GM21515 (cell line): ENCODE results near the gene RCC2.
"Not testable (repeated sequence)": the region's sequence is repeated elsewhere in the genome, so short reads cannot be mapped to it uniquely, and the experiment has no call there.

Source experiments
- ATAC-seq: cut with Tn5 transposase; IDR thresholded peaks from one replicate; pipeline ENCODE4 v1.9.1; 2021; ENCODE audit not compliant: unreplicated experiment

The RCC2 gene

DNA sequence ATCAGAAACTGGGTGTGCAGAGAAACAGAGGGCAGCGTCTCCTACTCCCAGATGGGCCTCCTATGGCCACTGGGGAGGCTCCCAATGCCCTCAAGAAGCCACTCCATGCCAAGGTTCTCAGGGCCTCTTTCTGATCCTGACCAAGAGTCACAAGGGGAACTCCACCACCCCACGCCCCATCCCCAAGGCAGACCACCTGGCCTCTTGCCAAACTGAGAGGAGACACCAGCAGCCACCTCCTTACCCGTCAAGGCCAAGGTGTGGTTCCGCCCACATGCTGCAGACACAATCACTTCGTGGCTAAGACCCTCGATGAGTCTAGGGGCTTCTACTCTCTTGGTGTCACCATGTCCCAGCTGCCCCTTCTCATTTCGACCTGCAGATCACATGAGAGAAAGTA, 17.0 kb downstream of the RCC2 start:
- ATAC-seq = no peak

DNA sequence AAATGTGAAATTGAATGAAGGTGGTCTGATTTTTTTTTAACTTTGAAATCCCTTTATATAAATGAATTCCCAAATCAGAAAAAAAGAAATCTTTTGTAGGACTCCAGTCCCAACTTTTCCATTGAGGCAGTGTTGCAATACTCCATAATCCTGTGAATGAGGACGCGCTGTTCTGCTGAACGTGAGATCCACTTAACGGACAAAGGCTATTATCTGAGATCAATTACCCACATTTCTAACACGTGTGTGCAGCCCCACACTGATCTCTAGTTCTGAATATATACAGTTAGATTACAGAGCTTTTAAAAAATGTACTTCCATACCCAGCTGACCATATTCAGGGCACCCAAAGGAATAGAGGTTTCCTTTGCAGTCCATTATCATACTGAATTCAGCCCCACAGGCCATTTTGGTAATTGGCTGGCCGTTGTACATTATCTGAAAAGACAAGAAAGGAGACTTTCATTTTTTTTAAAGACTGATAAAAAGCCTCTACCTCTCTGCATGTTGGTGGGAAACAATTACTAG, 19.0 kb downstream of the RCC2 start:
- no peak for ATAC-seq

DNA sequence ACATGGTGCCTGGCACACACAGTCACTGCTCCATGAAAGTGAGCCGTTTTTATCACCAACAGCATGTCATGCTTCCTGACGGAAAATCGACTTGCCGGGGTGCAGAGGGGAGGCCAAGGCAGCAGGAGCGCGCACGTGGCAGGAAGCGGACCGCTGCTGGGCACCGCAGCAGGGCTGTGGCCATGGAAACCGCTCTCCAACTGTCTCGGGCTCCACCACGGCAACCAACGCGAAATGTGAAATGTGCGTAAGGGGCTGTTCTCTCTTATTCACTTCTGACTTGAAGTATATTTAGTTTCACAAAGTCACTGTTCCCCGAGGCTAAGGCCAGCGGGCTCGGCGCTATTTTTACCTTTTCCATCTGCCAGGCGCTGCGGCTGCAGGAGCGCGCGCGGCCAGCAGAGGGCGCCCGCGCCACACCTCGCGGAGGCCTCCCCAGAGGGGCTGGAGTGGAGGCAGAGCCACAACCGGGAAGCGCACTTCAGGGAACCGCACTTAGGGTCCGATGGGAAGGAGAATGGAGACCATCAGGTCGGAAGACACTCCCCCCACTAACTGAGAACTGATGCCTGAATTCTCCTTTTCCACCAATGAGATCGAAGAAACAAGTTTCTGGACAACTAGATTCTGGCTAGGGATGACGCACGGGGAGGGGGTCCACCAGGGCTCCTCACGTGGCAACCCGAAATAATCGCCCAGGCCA, 19.7 kb downstream of the RCC2 start:
- ATAC-seq = no peak

DNA sequence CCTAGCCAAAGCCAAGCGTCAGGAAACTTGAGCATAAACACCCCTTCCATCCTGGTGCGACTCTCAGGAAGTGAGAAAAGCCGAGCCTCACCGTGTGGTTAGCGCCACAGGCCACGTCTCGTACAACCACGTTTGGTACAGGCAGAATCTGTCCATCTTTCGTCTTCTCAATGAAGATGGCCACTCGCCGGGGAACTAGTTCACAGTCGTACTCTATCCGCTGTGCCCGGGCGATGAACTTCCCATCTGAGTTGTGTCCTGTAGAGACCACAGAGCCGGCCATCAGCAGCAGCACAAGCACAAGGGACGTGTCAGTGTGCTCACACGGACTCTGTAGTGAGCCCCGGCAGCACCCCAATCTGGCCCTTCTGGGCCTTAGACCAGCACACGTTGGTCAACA, 23.1 kb downstream of the RCC2 start:
- ATAC-seq = no peak

DNA sequence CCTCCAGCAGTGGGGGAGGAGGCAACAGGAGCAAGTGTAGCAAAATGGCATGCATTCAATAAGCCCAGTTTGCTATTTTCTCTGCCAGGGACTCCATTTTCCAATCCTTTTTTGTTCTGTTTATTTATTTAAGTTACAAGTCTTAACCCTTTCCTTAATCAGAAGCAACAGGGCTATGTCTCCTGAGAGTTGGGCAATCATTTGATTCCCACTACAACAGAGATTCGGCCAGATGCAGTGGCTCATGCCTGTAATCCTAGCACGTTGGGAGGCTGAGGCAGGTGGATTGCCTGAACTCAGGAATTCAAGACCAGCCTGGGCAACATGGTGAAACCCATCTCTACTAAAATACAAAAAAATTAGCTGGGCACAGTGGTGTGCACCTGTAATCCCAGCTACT, 25.5 kb downstream of the RCC2 start:
- no peak for ATAC-seq

DNA sequence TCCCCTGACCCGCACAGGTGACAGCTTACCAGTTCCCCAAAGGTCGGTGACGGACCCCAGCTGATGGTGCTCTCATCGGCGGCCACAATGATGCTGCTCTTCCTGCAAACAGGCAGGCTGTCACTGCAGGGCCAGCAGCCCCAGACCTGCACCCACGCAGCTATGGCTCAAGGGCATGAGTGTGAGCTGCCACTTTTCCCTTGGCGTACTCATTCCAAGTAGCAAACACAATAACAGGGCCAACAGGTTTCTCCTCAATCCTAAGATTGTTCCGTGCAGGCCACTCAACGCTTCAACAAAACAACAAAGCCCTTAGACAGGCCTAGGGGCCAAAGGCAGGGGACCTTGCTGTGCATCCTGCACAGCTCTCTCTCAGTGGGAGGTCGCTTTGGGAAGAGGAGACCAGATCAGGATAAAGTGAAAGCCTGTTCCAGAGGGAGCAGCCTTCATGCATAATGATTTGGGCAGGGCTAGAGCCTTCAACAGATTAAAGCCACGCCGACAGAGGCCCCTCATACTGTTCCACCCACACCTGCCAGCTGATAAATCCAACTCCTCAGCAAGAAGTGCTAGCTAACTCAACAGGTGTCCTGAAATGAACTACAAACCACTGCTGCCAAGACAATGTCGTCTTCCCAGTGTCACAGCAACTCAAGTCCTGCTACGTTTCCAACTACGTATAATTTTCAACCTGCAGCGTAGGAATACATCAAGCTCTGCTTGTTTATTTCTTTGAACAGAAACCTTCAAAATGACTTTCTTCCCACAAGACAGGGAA, 27.2 kb downstream of the RCC2 start:
- ATAC-seq = no peak

DNA sequence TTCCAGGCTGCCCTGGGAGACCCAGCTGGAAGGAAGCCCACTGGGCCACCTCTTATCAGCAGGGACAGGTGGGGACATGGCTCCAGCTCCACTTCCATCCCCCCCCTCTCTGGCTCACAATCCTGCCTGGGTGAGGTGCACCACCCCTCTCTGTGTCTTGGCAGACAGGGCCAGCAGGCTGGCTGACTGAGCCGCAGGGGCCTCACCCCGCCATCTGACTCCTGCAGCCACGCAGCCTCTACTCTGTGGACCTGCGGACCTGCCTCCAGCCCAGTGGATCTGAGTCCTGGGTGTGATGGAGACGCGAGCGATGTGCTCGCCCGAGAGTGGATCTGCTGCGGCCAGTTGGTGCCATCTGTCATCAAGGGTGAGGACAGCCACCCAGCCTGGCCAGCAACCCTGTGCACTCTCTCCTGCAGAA, 30.1 kb downstream of the RCC2 start:
- no peak for ATAC-seq

DNA sequence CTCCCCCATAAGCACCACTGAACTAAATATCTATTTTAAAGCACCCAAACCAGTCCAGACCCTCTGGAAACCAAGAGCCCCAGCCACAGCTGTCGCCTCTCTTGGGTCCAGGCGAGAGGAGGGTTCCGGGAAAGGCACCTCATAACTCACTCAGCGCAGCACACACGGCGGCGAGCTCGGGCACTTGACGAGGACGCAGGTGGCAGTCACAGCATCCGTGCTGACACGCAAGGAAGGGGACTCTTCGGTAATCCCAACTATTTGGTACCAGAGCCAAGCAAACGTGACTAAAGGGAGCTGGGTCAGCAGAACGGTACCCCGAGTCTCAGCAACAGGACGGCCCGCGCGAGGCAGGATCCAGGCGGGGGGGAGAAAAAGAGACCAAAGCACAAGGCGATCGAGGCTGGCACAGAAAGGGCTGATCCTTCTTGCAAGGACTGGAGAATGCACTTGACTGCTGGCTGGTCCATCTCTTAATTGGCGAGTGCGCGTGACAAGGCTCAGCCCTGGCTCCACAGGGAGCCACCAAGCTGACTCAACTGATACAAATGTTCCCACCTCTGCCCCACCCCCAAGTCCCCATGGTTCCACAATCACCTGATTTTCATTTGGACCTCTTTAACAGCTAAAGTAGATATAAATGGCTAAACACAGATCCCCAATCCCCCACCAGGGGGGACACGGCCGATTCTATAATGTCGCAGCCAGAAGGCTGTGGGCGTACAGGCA, 31.5 kb downstream of the RCC2 start:
- ATAC-seq = not testable (repeated sequence)

DNA sequence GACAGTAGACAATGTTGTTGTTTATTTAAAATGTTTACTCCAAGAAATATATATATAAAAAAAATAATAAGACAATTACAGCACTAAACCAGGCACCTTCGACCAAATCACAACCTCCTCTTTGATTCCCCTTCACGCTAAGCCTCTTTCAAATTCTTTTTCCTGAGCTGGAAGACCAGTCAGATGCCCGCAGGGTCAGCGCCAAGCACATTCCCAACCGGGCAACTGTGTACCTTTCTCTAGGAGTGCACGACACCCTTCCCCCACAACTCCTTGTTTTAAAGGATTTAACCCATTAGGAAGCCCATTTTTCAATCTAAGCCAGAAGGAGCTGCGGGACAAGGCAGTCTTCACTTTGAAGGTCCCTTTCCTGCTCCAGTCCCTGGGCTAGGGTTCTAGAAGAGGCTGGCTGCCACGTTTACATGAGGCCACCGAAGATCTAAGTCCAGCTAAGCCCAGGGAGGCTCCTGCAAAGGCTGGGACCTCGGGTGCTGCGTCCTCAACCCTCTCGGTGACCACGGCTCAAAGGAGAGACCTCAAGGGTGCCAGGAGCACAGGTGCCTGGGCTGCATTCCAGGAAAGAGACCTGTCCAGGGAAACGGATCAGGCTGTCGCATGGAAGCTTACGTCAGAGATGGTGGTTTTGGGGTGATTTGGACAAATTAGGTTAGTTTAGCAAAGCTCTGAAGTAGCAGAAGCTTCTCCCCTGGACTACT, 32.6 kb downstream of the RCC2 start:
- not testable (repeated sequence) for ATAC-seq

DNA sequence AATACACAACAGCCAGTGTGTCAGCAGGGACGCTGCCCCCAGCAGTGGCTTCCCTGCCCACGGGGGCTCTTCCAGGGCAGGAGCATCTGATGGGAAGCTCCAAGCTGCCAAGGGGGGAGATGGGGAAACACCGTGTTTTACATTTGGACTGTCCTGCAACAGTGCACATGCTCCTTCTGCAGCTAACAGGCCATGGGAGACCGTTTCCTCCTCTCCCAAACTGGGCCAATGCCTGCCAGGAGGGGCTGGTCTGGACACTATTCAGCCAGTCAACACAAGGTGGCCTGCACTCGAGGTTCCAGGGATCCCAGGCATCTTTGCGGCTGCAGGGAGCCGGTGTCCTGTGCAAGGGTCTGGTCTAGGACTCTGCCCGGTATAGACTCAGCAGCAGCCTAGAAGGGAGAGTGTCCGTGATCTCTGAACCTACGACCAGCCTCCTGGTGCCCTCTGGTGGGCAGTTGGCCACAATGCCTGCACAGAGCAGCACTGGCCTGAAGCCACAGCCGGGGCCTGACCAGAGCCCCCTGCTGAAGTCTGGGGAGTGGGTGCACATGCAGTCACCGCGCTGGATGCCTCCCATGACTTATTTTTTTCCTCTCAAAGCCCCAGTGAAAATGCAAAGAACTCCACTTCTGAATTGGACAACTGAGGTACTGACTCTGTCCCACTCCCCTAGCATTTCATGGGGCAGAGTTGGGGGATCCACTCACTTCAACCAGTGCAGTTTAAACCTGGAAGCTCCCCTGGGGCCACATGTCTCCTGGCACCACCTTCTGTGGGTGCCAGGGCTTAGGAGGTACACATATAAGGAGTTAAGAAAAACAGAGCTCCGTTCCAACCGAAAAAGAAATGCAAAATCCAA, 33.3 kb downstream of the RCC2 start:
- ATAC-seq = no peak

DNA sequence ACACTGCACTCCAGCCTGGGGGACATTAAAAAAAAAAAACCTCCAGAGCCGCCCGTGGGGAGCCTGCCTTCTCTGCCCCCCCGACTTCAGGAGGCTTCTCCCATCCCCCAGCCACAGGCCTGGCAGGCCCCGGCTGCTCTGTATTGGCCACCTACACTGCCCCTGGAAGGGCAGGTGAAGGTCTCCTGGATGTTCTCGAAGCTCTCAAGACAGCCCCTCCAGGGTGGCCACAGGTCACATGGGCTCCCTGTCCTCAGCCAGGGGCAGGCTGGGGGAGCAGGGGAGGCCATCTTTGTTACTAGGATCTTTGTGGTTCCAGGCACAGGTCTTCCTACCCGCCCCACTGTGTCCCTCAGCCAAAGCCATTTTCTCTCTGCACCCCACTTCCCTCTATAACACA, 34.7 kb downstream of the RCC2 start:
- ATAC-seq = no peak

DNA sequence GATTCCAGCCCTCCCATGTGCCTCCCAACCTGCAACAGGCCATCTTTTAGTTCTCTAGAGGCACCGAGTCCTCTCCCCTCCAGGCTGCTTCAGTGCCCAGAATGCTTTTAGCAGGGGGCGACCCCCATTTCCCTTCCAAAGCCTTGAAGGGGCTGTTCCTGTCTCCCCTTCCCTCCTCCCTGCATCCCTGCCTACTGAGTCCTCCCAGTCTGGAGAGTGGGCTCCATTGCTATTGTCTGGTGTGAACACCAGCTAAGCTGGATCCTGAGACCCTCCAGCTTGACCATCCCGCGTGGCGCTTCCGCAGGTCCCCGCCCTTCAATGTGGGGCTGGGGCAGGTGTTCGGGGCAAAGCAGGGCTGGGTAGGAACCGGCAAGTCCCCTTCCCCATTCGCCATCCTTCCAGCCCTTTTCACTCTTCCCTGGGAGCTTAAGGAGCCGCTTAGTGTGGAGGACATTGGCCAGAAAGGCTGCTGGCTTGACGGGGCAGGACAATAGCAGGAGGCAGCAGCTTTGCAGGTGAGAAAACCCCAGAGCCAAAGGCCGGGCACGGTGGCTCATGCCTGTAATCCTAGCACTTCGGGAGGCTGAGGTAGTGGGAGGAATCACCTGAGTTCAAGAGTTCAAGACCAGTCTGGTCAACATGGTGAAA, 35.3 kb downstream of the RCC2 start:
- ATAC-seq = no peak

DNA sequence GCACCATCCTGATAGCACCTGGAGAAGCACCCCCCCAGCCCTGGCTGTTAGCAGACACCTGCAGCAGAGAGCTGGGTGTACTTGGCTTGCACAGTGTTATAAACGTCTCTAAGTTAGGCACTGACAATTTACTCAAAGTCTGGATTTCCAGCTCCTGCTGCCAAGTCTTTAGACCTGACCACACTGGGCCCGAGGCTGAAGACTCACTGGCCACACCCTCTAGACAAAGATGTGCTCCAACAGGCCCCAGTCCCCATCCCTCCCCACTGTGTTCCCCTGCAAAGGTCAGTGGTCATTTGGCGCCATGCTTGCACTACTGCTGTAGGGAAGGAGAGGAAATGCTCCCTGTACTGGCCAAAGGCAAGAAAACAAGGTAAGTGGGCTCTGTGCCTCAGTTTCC, 36.4 kb downstream of the RCC2 start:
- ATAC-seq = no peak

DNA sequence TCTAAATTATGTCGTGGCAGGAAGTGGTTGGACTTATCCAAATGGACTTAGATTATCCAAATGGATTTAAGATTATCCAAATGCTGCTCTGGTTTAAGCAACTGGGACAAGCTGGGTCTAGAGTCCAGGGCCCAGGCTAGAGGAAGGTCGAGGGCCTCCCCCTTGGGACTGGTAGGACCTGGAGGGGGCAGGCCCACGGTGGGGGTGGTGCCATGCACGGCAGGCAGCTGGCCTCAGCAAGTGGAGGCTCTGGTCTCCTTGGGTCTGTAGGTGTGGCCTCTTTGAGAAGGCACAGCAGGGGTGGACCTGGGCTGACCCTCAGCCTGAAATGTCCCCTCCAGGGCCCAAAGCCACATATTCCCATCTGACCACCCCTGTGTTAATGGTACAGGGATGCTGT, 37.6 kb downstream of the RCC2 start:
- ATAC-seq = no peak

DNA sequence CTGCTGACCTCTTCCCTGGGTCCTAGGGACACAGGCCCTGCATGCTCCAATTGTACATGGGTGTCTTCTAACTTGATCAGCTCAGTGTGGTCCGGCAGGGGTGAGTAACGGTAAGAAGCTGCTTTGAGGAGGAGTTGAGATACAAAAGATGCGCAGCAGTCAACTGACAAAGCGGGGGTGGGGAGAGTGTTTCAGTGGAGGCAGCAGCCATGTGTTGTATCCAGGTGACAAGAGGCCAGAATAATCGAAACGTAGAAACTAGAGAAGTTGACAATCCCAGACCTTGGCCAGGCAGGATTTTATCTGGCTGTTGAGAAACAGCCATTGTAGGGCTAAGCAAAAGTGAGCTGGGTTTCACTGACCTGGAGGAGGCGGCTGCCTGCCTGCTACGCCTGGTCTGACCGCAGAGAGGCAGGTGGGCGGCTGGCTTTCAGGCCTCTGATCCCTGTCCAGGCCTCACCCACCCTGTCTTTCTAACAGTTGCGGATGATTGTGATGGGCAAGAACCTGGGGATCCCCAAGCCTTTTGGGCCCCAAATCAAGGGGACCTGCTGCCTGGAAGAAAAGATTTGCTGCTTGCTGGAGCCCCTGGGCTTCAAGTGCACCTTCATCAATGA, 38.6 kb downstream of the RCC2 start:
- ATAC-seq = no peak

DNA sequence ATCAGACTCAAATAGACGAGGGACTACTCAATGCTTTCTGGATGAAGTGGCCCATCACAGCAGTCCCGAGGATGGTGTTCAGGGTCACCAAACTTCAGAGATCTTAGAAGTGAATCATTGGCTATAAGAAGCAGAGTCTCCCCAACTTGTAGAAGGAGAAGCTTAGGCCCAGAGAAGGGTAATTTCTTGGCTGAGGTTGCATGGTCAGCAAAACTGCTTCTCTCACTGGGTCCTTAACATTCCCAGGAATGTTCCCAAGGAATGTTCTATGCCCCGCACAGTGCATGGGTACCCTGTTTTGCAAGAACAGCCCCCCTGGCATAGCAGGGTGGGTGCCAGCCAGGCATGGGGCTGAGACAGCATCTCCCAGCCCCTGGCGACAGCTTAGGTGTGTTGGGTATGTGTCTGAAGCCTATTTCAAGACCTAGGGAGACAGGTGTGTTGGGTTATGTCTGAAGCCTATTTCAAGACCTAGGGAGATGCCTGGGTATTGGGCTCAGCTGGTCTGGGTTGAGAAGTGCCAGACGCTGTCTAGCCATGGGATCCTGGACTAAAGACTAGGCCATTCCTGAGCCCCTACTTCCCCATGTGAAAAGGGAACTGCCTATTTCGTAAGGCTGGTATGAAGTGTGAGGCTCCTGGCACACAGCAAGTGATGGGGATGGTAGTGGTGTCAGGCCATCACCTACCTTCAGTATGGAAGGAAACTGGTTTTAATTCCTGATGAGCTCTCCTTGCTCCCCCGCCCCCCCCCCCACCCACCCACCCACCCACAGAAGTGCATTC, 41.4 kb downstream of the RCC2 start:
- no peak for ATAC-seq

DNA sequence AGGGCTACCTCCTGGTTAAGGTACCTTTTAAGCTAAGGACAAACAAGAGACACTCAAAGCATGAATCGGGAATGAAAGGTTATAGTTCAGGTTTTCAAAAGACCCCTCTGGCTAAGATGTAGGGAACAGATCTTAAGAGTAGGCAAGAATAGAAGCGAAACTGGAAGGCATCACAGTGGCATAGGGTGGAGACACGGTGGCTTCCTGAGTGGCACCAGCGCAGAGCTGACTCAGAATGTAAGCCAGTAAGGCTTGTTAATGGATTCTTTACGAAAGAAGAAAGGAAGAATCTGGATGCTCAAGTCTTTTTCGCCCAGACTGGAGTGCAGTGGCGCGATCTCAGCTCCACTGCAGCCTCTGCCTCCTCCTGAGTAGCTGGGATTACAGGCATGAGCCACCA, 46.2 kb downstream of the RCC2 start:
- ATAC-seq = no peak

DNA sequence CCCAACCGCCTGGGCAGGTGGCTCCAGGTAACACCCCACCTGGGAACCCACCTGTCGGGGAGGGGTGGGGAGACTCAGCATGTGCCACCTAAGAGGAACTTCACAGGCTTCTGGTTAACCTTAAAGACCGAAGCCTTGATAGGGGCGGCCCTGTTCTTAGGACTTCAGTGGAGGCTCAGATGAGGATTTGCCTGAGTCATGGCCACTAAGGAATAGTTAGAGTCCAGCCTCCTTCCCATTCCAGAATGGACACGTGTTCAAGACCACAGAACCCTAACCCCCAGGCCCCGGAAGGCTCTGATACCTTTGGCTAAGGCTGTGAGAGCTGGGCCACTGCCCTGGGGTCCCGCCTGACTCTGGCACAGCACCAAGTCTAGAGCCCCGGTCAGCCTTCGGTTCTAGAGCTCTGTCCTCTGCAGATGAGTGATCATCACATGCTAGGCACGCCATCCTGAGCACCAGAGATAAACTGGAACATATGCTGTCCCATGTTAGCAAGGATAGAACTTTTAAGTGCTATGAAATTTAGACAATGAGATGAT, 47.2 kb downstream of the RCC2 start:
- no peak for ATAC-seq
